Measurements from ENCODE around the gene CLCN6. TPM values are rescaled to one million over a fixed set of nuclear protein-coding genes. Genes with fewer than 3 reads are reported as not detected.

Gene CLCN6
- total and polyA plus RNA-seq, 4 donors, result 5.0 to 9.0 (median 6.5) TPM

GRCh38 chr1:11875094-11875493, 69.1 kb downstream of the CLCN6 start:
- H3K27me3 ChIP-seq (ENCODE audit: control insufficient read depth in 4 of 4, insufficient read depth in 4 of 4, low read length in 3 of 4), result no peaks in the 10 kb centered on the region
- no peak overlapping the region for H3K4me3 ChIP-seq (ENCODE audit: low read depth in 1 of 3, low read length in 3 of 3)
- no peaks in the 10 kb centered on the region for H3K4me1 ChIP-seq (ENCODE audit: control insufficient read depth in 4 of 4, insufficient read depth in 4 of 4, low read length in 3 of 4)
- DNase-seq (ENCODE audit: low spot score), result no peak
- H3K36me3 ChIP-seq (ENCODE audit: control insufficient read depth in 4 of 4, insufficient read depth in 3 of 4, low read depth in 1 of 4, low read length in 3 of 4), result no peaks in the 10 kb centered on the region
- H3K27ac ChIP-seq (ENCODE audit: low read depth in 1 of 2, low read length in 2 of 2), result no peak overlapping the region
- no peak for TF ChIP-seq REST (IDR thresholded peaks at IDR 0.05)
- TF ChIP-seq EGR1 (IDR thresholded peaks at IDR 0.05; ENCODE audit: low read depth in 2 of 2), result no peak
- TF ChIP-seq GABPA (IDR thresholded peaks at IDR 0.05 in 1 of 2, conservative IDR thresholded peaks at IDR 0.05 in 1 of 2), result no peak
- no peak for TF ChIP-seq HNF4A (conservative IDR thresholded peaks at IDR 0.05)
- TF ChIP-seq ATF3 (IDR thresholded peaks at IDR 0.05), result no peak
- no peak for TF ChIP-seq FOXA2 (IDR thresholded peaks at IDR 0.05)
- no peak for TF ChIP-seq RXRA (IDR thresholded peaks at IDR 0.05)
- no peak for TF ChIP-seq FOXA1 (IDR thresholded peaks at IDR 0.05)
- no peak for TF ChIP-seq ZBTB33 (IDR thresholded peaks at IDR 0.05)
- no peak for TF ChIP-seq TAF1 (conservative IDR thresholded peaks at IDR 0.05)
- no peak for TF ChIP-seq RAD21 (IDR thresholded peaks at IDR 0.05)
- H3K9me3 ChIP-seq (ENCODE audit: control insufficient read depth in 4 of 4, low read length in 3 of 4), result no peaks in the 10 kb centered on the region
- 91% methylated on average over 10 of the region's 10 CpGs for WGBS
- H3K9ac ChIP-seq (ENCODE audit: low read depth in 1 of 2, low read length in 2 of 2), result no peak overlapping the region

GRCh38 chr1:11877074-11877473, 71.1 kb downstream of the CLCN6 start:
- no peaks in the 10 kb centered on the region for H3K9me3 ChIP-seq (ENCODE audit: control insufficient read depth in 4 of 4, low read length in 3 of 4)
- no peak overlapping the region for H3K4me3 ChIP-seq (ENCODE audit: low read depth in 1 of 3, low read length in 3 of 3)
- H3K27me3 ChIP-seq (ENCODE audit: control insufficient read depth in 4 of 4, insufficient read depth in 4 of 4, low read length in 3 of 4), result no peaks in the 10 kb centered on the region
- H3K9ac ChIP-seq (ENCODE audit: low read depth in 1 of 2, low read length in 2 of 2), result no peak overlapping the region
- H3K27ac ChIP-seq (ENCODE audit: low read depth in 1 of 2, low read length in 2 of 2), result no peak overlapping the region
- WGBS, result 83% methylated on average over 6 of the region's 6 CpGs
- no peak for DNase-seq (ENCODE audit: low spot score)
- H3K4me1 ChIP-seq (ENCODE audit: control insufficient read depth in 4 of 4, insufficient read depth in 4 of 4, low read length in 3 of 4), result peaks cover 0 to 3% (median 0%) of the 10 kb centered on the region in 4 donors
- H3K36me3 ChIP-seq (ENCODE audit: control insufficient read depth in 4 of 4, insufficient read depth in 3 of 4, low read depth in 1 of 4, low read length in 3 of 4), result no peaks in the 10 kb centered on the region
- TF ChIP-seq NR2F2 (IDR thresholded peaks at IDR 0.05) (no peak), MAX (IDR thresholded peaks at IDR 0.05) (no peak), ATF3 (IDR thresholded peaks at IDR 0.05) (no peak), ZBTB33 (IDR thresholded peaks at IDR 0.05) (no peak), SP1 (IDR thresholded peaks at IDR 0.05) (no peak), HNF4G (IDR thresholded peaks at IDR 0.05) (no peak), RXRA (IDR thresholded peaks at IDR 0.05) (no peak), FOXA1 (IDR thresholded peaks at IDR 0.05) (no peak), JUND (IDR thresholded peaks at IDR 0.05) (no peak), CTCF (IDR thresholded peaks at IDR 0.05; ENCODE audit: low read depth, low read length, missing input control) (no peak), YY1 (IDR thresholded peaks at IDR 0.05) (no peak), REST (IDR thresholded peaks at IDR 0.05) (no peak)

All from liver (tissue), 9 donors.